Measurements from ENCODE around the gene ZC3H18. TPM values are rescaled to one million over a fixed set of nuclear protein-coding genes. Genes with fewer than 3 reads are reported as not detected.
"Not testable (repeated sequence)": the region's sequence is repeated elsewhere in the genome, so short reads cannot be mapped to it uniquely, and the experiment has no call there.

The ZC3H18 gene
- total RNA-seq, 1 donor from 2014 or later: 50.2 TPM

DNA sequence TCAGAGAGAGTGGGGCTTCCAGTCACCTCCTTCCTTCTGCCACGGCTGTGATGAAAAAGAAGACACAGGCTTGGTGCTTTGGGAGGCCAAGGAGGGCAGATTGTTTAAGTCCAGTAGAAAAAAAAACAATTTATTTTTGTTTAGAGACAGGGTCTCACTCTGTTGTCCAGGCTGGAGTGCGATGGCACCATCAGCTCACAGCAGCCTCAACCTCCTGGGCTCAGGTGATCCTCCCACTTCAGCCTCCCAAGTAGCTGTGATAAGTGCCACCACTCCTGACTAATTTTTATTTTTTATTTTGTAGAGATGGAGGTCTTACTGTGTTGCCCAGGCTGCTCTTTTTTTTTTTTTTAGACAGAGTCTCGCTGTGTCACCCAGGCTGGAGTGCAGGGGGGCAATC lies 95.4 kb downstream of the ZC3H18 start:
- no peak for DNase-seq (ENCODE audit: extremely low spot score, unreplicated experiment)
- Mint-ChIP-seq H3K4me1 (ENCODE audit: unreplicated experiment) (peaks cover 18% of the 10 kb centered on the region), H3K27ac (ENCODE audit: unreplicated experiment) (no peak overlapping the region), H3K9me3 (ENCODE audit: unreplicated experiment) (no peaks in the 10 kb centered on the region), H3K4me3 (ENCODE audit: unreplicated experiment) (no peak overlapping the region), H3K27me3 (ENCODE audit: unreplicated experiment) (no peaks in the 10 kb centered on the region), H3K36me3 (ENCODE audit: unreplicated experiment) (no peaks in the 10 kb centered on the region)
- TF ChIP-seq, protein P1, sequence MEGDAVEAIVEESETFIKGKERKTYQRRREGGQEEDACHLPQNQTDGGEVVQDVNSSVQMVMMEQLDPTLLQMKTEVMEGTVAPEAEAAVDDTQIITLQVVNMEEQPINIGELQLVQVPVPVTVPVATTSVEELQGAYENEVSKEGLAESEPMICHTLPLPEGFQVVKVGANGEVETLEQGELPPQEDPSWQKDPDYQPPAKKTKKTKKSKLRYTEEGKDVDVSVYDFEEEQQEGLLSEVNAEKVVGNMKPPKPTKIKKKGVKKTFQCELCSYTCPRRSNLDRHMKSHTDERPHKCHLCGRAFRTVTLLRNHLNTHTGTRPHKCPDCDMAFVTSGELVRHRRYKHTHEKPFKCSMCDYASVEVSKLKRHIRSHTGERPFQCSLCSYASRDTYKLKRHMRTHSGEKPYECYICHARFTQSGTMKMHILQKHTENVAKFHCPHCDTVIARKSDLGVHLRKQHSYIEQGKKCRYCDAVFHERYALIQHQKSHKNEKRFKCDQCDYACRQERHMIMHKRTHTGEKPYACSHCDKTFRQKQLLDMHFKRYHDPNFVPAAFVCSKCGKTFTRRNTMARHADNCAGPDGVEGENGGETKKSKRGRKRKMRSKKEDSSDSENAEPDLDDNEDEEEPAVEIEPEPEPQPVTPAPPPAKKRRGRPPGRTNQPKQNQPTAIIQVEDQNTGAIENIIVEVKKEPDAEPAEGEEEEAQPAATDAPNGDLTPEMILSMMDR (IDR thresholded peaks at IDR 0.05): no peak

DNA sequence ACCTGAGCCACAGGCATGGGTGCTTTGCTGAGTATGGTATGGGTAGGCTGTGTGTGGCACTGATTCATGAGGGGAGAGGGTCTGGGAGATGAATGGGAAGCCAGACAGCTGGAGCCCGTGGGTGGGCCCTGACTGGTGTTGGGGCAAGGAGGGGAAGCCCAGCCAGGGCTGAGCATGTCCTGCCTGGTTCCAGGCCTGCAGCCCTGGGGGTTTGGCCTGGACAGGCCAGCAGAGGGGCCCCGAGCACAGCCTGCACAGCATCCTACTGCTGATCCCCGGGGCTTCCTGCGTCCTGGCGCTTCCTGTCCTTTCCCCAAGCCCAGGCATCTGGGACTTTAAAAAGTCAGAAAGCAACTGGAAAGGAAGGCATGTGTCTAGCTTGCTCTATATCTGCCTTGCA lies 97.3 kb downstream of the ZC3H18 start:
- no peak overlapping the region for H3K27ac Mint-ChIP-seq (ENCODE audit: unreplicated experiment)
- no peak overlapping the region for H3K4me3 Mint-ChIP-seq (ENCODE audit: unreplicated experiment)
- no peak for DNase-seq (ENCODE audit: extremely low spot score, unreplicated experiment)
- H3K27me3 Mint-ChIP-seq (ENCODE audit: unreplicated experiment): no peaks in the 10 kb centered on the region
- H3K9me3 Mint-ChIP-seq (ENCODE audit: unreplicated experiment): no peaks in the 10 kb centered on the region
- peaks cover 5% of the 10 kb centered on the region for H3K4me1 Mint-ChIP-seq (ENCODE audit: unreplicated experiment)
- no peaks in the 10 kb centered on the region for H3K36me3 Mint-ChIP-seq (ENCODE audit: unreplicated experiment)
- TF ChIP-seq, protein P1 (IDR thresholded peaks at IDR 0.05): peak; percentile 11

GRCh38 chr16:88669493-88669892 lies 99.3 kb downstream of the ZC3H18 start:
- not testable (repeated sequence) for H3K9me3 Mint-ChIP-seq (ENCODE audit: unreplicated experiment); H3K4me1 Mint-ChIP-seq (ENCODE audit: unreplicated experiment); H3K27me3 Mint-ChIP-seq (ENCODE audit: unreplicated experiment); H3K36me3 Mint-ChIP-seq (ENCODE audit: unreplicated experiment); DNase-seq (ENCODE audit: extremely low spot score, unreplicated experiment); H3K4me3 Mint-ChIP-seq (ENCODE audit: unreplicated experiment); H3K27ac Mint-ChIP-seq (ENCODE audit: unreplicated experiment)

GRCh38 chr16:88669980-88670379 lies 99.8 kb downstream of the ZC3H18 start:
- H3K27me3 Mint-ChIP-seq (ENCODE audit: unreplicated experiment): no peaks in the 10 kb centered on the region
- DNase-seq (ENCODE audit: extremely low spot score, unreplicated experiment): no peak
- TF ChIP-seq, protein P1 (IDR thresholded peaks at IDR 0.05): no peak
- peaks cover 1% of the 10 kb centered on the region for H3K4me1 Mint-ChIP-seq (ENCODE audit: unreplicated experiment)
- no peaks in the 10 kb centered on the region for H3K9me3 Mint-ChIP-seq (ENCODE audit: unreplicated experiment)
- no peaks in the 10 kb centered on the region for H3K36me3 Mint-ChIP-seq (ENCODE audit: unreplicated experiment)
- no peak overlapping the region for H3K27ac Mint-ChIP-seq (ENCODE audit: unreplicated experiment)
- H3K4me3 Mint-ChIP-seq (ENCODE audit: unreplicated experiment): no peak overlapping the region

DNA sequence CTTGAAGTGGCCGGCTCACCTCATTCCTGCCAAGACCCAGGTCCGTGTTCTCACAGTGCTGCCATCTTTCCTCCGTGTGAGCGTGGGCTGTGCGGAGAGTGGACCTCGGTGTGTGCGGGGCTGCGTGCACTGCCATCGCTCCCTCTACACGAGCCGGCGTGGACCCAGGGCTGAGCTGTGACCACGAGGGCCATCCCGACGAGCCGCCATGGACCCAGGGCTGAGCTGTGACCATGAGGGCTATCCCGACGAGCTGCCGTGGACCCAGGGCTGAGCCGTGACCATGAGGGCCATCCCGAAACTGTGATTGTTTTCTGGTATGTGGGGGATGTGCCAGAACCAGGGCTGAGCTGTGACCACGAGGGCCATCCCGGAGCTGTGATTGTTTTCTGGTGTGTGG lies 101.6 kb downstream of the ZC3H18 start:
- no peaks in the 10 kb centered on the region for H3K36me3 Mint-ChIP-seq (ENCODE audit: unreplicated experiment)
- no peak overlapping the region for H3K4me3 Mint-ChIP-seq (ENCODE audit: unreplicated experiment)
- TF ChIP-seq, protein P1 (IDR thresholded peaks at IDR 0.05): no peak
- no peaks in the 10 kb centered on the region for H3K27me3 Mint-ChIP-seq (ENCODE audit: unreplicated experiment)
- no peaks in the 10 kb centered on the region for H3K9me3 Mint-ChIP-seq (ENCODE audit: unreplicated experiment)
- H3K27ac Mint-ChIP-seq (ENCODE audit: unreplicated experiment): no peak overlapping the region
- no peak for DNase-seq (ENCODE audit: extremely low spot score, unreplicated experiment)
- H3K4me1 Mint-ChIP-seq (ENCODE audit: unreplicated experiment): peaks cover 1% of the 10 kb centered on the region

DNA sequence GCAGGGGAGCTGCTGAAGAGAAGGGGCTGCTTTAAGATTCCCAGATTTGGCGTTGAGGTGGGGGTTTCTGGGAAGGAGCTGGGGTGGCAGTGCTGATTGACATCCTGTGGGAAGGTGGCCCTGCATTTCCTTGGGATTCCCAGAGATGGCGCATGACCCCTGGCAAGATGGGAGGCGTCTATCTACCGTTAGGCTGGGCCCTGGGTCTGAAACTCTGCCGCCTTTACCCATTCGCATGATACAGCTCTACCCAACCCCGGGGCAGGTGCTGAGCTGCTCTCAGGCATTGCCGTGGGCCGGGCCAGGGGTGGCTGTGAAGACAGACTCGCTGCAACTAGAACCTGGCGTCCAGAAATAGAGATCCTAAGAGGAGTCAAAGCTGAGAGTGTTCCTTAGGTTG lies 102.6 kb downstream of the ZC3H18 start:
- H3K27ac Mint-ChIP-seq (ENCODE audit: unreplicated experiment): no peak overlapping the region
- no peak for DNase-seq (ENCODE audit: extremely low spot score, unreplicated experiment)
- no peaks in the 10 kb centered on the region for H3K9me3 Mint-ChIP-seq (ENCODE audit: unreplicated experiment)
- TF ChIP-seq, protein P1 (IDR thresholded peaks at IDR 0.05): peak; percentile 20
- H3K27me3 Mint-ChIP-seq (ENCODE audit: unreplicated experiment): no peaks in the 10 kb centered on the region
- no peaks in the 10 kb centered on the region for H3K36me3 Mint-ChIP-seq (ENCODE audit: unreplicated experiment)
- H3K4me3 Mint-ChIP-seq (ENCODE audit: unreplicated experiment): no peak overlapping the region
- peaks cover 1% of the 10 kb centered on the region for H3K4me1 Mint-ChIP-seq (ENCODE audit: unreplicated experiment)

All from osteocyte (in vitro differentiated cells).